Measurements from ENCODE around the gene TENT5C. TPM values are rescaled to one million over a fixed set of nuclear protein-coding genes. Genes with fewer than 3 reads are reported as not detected.

The TENT5C gene
- total and polyA plus RNA-seq, 9 of the 15 experiments (the other 6 are each of a cell fraction or from before 2014, with no cell fraction given) = 1.8 to 7.7 (median 4.0) TPM

DNA sequence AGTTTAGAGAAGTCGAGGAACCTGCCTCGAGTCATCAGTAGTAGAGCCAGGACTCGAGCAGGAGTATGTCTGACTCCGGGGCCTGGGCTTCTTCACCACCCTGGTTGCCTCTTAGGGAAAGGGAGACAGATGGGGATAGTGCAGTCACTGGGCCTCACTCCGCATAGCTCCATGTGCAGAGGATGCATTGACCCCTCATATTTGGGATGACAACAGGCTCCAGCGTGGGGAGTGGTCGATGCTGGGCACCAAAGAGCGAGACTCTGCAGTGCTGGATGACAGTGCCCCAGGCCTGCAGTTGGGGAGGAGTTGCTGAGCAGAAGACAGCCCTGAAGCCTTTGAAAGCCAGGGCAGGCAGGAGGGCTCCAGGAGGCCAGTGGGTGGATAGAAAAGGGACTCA is 20.8 kb upstream of the TENT5C start:
- H3K27ac ChIP-seq (ENCODE audit: extremely low read depth, low read depth, low read length) = no peak overlapping the region
- ATAC-seq (no peak), DNase-seq (ENCODE audit: extremely low read depth in 1 of 4, low spot score in 3 of 4) (no peak), FAIRE-seq (no peak)
- H3K36me3 ChIP-seq (ENCODE audit: control insufficient read depth, insufficient read depth, low read length) = no peaks in the 10 kb centered on the region
- H3K9ac ChIP-seq (ENCODE audit: insufficient read depth in 1 of 2, low read depth in 2 of 2, low read length in 2 of 2) = no peak overlapping the region
- BruUV-seq (replicated peaks) = no TSS peak
- no peaks in the 10 kb centered on the region for H3K9me1 ChIP-seq (ENCODE audit: control insufficient read depth, insufficient read depth, low read length)
- no peaks in the 10 kb centered on the region for H3K27me3 ChIP-seq (ENCODE audit: control insufficient read depth in 2 of 2, insufficient read depth in 2 of 2, low read length in 2 of 2)
- H3K4me1 ChIP-seq (replicated peaks in 1 of 2; ENCODE audit: control insufficient read depth in 2 of 2, insufficient read depth in 2 of 2, low read length in 2 of 2) = peaks cover 3 to 8% of the 10 kb centered on the region in 2 experiments; a peak in 3 of 5 replicates
- CTCF ChIA-PET (ENCODE audit: low intra/inter-chr PET ratio) = no interaction called here
- H3K79me2 ChIP-seq (ENCODE audit: control insufficient read depth, insufficient read depth, low read length) = no peaks in the 10 kb centered on the region
- no peaks in the 10 kb centered on the region for H4K20me1 ChIP-seq (replicated peaks; ENCODE audit: control insufficient read depth, insufficient read depth, low read length)
- H2AFZ ChIP-seq (ENCODE audit: low read depth, low read length) = 0 out of 2 replicates have a peak overlapping the region, but pooled peaks have one; percentile 1
- WGBS (ENCODE audit: insufficient coverage, low coverage, missing lambda C conversion rate) = 22% methylated on average over 8 of the region's 8 CpGs
- no peak overlapping the region for H3K4me3 ChIP-seq
- in situ Hi-C loops (cut with MboI) = no loop called here
- no peak overlapping the region for H3K4me2 ChIP-seq (ENCODE audit: insufficient read depth, low read length)
- H3K9me3 ChIP-seq (replicated peaks; ENCODE audit: control insufficient read depth, insufficient read depth, low read depth, low read length) = no peaks in the 10 kb centered on the region; the same call in 1 of the 2 replicates
- POLR2A ChIA-PET = interaction anchor here (1.8 kb wide), 1 partner anchor 23 kb away, joined by 3 read pairs; no protein-coding TSS in a partner anchor
- intact Hi-C loops (cut with micrococcal nuclease) = no loop called here
- TF ChIP-seq KLF16 (IDR thresholded peaks at IDR 0.05) (no peak), NFIC (IDR thresholded peaks at IDR 0.05) (no peak), RFX1 (IDR thresholded peaks at IDR 0.05) (no peak), MCM3 (IDR thresholded peaks at IDR 0.05) (no peak)
- TF ChIP-seq, protein P1, sequence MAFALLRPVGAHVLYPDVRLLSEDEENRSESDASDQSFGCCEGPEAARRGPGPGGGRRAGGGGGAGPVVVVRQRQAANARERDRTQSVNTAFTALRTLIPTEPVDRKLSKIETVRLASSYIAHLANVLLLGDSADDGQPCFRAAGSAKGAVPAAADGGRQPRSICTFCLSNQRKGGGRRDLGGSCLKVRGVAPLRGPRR (CRISPR knock-in tag; IDR thresholded peaks at IDR 0.05) = no peak
- TF ChIP-seq, protein P2, sequence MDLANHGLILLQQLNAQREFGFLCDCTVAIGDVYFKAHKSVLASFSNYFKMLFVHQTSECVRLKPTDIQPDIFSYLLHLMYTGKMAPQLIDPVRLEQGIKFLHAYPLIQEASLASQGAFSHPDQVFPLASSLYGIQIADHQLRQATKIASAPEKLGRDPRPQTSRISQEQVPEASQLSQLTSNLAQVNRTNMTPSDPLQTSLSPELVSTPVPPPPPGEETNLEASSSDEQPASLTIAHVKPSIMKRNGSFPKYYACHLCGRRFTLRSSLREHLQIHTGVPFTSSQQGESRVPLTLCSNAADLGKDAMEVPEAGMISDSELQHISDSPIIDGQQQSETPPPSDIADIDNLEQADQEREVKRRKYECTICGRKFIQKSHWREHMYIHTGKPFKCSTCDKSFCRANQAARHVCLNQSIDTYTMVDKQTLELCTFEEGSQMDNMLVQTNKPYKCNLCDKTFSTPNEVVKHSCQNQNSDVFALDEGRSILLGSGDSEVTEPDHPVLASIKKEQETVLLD (IDR thresholded peaks at IDR 0.05) = no peak

Measured in K562 (cell line).